ENCODE measurements around the gene PACS2.

The PACS2 gene

DNA sequence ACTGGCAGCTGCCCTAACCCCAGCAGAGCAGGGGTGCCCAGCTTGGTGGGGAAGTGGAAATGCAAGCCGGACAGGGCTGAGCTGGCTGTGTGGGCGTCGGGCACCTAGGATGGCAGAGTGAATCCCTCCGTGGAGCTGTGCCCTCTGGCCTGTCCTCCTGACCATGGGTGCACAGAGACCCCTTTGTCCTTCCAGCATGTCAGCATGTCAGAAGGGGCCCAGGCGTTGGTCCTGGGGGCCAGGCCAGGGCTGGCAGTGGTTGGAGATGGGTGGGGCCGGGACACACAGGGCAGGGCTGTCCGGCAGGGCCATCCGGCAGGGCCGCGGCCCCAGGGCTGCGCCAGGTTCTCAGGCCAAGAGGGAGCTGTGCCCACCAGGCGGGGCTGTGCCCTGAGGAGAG is 75.0 kb downstream of the PACS2 start:
- no peak for DNase-seq

DNA sequence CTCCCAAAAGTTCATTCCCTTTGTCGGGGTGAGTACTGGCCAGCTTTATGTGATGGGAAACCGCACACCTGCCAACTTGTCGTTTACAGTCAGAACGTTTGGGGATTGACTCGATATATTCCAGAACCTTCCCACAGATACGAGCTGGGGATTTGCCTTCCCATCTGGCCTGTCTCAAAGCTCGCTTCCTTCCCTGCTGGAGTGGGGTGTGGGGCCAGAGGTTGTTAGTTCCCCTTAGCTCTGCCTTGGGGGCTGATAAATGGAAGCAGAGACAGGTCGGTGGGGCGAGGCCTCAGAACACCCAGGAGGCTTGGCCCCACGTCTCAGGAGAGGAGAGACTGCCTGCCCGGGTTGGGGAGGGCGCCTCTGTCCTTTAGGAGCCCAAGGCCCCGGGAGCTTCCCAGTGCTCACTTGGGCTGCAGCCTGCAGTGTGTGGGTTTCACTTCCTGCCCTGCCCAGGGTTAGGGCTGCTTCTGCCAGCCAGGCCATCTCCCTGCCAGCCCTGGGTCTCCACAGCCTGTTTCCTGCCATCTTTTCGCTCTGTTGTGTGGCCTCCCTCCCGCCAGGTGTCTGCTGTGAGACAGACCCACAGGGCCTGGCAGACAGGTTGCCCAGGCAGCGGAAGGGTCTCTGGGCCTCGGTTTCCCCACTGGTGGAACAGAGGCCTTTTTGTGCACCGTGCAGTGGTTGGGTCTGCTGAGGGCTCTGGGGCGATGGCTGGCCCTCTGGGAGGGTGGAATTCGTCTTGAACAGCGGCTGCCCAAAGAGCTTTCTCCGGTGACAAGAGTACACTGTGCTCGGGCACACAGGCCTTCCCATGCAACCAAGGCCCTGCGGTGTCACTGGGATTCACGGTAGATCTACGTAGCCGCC is 75.7 kb downstream of the PACS2 start:
- no peak for DNase-seq

DNA sequence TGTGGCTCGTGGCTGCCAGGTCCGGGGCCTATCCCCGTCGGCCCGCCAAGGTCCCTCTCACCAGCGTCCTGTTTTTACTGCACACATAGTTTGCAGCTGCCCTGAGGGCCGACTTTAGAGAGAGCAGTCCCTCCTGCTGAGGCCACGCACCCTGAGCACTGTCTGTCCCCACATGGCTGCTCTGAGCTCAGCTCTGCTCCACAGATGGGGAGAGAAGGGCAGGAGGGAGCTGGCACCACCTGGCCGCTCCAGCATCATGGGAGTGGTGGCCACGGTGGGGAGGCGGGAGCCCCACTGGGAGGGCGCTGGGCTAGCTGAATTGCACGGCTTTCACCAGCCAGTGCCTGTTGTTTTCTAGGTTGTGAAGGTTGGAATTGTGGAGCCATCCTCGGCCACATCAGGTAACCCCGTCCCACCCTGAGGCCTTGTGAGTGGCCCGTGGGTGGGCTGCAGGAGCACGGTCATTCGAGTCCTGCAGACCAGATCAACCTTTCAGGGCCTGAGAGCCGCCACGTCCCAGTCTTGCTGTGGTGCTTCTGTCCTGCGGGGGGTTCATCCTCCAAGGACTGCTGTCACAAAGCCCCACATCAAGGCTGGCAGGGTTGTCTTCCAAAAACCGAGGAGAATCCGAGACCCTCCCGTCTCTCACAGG is 76.4 kb downstream of the PACS2 start:
- no peak for DNase-seq

DNA sequence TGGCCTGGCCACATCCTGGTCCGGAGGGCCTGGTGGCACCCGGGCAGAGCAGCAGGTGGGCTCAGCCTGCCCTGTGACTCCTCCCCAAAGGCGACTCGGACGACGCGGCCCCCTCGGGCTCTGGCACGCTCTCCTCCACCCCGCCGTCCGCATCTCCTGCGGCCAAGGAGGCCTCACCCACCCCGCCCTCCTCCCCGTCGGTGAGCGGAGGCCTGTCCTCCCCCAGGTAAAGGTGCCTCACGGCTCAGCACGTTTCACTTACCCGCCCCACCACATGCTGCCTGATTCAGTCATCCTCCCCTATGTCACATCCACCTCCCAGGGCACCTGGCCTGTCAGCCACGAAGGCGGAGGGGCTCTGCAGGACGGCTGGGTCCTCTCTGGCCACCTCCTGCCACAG is 77.0 kb downstream of the PACS2 start:
- no peak for DNase-seq

DNA sequence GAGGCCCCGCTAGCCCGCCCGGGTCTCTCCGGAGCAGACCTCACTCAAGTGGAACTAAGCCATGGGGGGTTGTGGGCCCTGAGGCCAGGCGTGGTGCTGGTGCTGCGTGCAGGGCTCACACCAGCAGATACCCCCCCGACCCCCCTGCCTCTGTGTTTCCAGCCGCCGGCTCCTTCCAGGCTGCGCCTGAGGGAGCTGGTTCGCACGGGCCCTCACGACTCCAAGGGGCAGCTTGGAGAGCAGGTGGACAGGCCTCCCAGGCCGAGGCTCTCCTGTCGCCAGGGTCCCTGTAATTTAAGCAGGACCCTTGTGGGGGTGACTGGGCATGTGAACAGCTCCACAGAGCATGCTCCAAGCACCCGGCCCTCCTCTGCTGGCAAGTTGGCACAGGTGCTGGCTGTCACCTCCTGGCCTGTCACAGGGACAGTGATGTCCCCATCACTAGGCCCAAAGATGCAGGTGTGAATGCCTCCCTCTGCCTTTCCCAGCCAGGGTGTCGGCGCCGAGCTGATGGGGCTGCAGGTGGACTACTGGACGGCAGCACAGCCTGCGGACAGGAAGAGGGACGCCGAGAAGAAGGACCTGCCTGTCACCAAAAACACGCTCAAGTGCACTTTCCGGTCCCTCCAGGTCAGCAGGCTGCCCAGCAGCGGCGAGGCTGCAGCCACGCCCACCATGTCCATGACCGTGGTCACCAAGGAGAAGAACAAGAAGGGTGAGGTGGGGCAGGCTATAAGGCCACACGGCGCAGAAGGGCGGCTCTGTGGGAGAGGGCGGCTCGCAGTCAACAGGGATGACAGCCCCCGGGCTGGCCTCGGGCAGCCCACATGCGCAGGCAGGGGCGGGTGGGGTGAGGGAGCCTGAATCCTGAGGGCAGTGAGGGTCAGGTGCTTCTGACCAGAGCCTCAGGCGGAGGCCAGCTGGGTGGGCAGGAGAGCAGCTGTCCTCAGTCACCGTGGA is 77.9 kb downstream of the PACS2 start:
- no peak for DNase-seq

DNA sequence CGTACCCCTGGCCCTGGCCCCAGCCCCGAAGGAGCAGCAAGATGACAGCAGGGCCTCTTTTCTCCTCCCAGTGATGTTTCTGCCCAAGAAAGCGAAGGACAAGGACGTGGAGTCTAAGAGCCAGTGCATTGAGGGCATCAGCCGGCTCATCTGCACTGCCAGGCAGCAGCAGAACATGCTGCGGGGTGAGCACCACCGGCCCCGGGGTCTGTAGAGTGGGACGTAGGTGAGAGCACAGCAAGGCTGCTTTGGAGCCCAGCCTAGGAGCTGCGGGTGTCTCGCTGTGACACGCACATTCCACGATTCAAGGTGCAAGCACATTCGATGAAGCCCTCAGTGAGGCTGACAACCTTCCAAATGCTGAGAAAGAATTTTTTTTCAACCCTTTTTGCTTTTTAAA is 78.6 kb downstream of the PACS2 start:
- DNase-seq, result no peak

DNA sequence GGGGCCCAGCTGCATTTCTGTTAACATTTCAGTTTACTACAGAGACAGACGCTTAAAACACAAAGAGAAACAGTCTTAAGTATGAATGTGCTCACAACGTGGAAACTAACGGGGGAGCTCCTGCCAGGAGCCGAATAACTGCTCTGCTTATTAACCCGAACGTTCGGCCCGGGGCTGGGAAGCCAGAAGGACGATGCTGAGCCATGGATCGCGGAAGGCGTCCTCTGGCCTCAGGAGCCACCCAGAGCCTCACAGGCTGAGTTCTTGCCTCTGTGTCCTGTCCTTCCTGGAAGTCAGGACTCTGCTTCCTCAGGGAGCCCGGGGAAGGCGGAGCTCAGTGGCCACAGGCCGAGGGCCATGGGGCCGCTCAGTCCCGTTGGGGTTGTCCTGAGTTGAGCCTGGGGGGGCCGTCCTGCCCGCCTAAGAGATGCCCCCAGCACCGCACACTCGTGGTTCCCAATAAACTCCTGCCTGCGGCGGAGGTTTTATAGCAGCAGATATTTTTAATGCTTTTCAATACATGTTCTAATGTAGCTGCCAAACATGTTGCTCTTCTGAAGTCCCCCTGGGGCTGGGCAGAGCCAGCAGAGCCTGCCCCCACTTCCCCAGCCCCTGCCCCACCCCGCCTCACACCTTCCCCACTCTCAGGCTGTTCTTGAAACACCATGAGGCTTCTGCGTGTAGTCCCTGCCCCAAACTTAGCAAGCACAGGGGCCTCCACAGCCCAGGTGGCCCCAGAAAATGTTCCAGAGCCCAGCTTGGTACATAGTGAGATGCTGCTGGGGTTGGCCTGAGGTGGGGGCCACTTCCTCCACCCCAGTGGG is 80.4 kb downstream of the PACS2 start:
- no peak for DNase-seq

DNA sequence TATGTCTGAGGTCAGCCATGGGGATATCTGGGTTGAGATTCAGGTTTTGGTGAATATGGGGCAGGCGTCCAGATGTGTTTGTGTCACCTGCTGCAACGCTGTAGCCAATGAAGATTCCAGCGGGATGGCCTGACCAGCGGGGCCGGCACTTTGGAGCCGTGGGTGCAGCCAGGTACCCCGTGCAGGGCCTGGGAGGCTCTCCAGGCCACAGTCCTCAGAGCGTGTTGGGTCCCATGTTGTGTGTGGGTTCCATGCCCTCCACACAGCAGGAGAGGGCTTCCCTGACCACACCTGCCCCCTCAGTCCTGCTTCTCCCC is 80.9 kb downstream of the PACS2 start:
- DNase-seq, result no peak

DNA sequence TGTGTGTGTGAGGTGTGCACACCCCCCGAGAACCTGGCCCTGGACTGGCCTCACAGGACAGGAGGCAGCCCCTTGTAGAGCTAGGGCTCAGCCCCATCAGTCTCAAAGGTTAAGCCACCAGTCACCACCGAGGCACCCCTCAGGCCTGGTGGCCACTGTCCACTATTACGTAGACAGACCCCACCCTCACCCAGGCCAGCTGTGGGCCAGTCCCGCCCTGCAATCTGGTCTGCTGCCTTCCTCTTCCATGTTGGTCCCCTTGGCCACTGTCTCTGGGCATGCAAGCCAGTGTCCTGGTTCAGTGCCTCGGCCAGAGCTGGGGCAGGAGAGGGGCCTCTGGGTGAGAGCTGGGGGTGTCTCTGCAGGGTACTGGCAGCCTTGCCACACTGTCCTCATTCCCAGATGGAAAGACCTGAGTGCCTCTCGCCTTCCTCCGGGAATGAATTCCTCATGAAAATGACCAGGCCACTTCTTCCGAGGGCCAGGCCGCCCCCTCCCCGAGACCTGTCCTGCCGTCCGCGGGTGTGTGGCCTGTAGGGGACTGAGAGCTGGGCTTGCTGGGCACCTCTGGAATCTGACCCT is 82.9 kb downstream of the PACS2 start:
- DNase-seq, result no peak

DNA sequence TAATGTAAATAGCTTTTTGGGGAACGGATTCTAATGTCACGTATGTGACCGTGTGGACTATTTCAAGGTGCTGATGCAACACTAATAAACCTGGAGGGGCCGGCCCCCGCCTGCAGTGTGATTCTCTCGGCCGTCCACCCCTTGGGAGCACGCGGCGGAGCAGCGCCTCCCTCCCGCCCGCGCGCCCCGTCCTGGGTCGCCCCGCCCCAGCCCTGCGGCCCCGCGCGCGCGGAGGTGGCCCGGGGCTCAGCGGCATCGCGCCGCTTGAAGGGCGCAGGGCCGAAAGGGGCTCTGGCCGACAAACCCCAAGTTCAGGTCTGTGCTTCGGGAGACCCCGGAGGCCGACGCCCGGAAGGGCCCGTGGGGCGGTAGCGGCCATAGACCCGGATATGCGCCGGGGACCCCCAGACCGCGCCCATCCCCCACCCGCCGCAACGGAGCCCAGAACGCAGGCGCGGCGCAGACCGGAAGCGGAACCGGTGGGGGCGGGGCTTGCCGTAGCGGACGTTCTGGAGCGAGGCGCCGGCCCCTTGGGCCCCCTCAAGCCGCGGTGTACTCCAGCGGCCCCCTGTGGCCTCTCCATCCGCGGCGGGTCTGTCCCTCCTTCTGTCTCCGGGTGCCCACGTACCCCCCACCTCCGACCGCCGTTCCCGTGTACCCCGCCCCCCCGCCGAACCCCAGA is 83.6 kb downstream of the PACS2 start, which contains the start of gene TEX22:
TSS of gene TEX22 (plus strand) at position 495 of the 682 bp plus-strand sequence. CDS start 803 bp downstream, outside the sequence.
- DNase-seq, result peak; percentile 80

DNA sequence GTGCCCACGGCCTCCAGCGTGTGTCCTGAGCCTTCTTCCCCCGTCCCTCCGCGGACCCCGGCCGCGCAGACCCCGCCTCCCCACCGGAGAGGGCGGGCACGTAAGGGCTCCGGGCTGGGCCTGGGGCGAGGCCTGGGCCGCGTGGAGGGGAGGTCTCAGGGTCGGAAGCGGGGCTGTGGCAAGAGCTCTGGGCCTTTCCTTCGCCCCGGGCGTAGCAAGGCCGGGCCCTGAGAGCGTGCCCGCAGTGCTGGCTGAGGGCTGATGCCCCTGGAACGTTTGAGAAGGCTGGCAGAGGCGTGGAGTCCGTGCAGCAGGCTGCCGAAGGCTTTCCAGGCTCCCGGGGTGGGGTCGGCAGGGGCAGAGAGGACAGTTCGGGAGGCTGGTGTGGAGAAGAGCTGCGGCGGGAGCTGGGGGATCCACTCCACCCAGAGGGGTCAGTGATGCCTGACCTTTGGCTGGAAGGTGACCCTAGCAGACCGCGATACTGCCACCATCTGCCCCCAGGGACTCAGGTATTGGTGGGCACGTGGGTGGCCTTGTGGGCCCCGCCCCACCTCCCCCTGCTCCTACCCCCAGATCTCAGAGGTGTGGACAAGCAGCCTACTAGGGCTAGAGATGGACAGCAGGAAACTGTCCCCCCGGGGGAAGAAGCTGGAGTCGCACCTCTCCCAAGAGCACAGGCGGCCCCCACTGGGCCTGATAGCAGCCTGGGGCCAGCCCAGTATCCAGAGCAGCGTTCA is 84.3 kb downstream of the PACS2 start:
- DNase-seq, result peak; percentile 52

DNA sequence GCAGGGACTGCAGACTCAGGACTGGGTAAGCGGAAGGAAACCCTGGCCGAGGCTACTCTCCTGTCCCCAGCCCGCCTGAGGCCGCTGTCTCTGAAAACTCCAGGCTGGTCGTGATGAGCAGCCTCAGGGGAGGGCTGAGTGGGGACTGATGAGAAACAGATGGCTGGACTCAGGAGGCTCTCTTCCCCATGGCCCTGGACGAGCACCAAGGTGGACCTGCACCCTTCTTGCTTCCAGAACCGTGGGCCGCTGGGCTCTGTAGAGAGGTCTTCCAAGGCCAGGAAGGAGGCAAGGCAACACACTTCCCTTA is 84.9 kb downstream of the PACS2 start:
- no peak for DNase-seq

DNA sequence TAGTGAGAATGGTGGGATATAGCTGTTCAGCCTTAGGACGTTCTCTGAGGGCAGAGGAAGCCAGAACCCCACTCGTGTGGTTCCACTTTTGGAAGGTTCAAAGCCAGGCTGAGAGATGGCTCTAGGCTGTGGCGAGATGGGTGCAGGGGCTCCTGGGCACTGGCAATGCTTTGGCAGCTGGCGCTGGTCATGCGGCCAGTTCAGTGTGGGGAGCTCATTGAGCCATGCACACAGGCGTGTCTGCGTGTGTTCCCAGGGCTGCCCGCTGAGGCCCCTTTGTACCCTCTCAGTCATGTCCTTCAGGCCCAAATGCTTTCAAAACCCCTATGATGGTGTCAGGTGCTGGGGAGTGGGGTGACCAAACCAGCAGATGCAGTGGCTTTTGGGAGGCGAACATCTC is 85.5 kb downstream of the PACS2 start:
- no peak for DNase-seq

DNA sequence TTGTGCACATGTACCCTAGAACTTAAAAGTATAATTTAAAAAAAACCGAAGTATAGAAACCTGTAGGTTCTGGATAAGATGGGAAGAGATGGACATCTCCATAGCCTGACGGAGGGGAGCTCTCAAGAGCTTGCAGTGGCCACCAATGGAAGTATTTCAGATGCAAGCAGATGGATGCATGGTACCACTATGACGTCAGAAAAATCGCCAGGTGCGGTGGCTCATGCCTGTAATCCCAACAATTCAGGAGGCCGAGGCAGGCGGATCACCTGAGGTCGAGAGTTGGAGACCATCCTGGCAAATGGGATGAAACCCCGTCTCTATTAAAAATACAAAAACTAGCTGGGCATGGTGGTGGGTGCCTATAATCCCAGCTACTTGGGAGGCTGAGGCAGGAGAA is 87.2 kb downstream of the PACS2 start:
- no peak for DNase-seq

DNA sequence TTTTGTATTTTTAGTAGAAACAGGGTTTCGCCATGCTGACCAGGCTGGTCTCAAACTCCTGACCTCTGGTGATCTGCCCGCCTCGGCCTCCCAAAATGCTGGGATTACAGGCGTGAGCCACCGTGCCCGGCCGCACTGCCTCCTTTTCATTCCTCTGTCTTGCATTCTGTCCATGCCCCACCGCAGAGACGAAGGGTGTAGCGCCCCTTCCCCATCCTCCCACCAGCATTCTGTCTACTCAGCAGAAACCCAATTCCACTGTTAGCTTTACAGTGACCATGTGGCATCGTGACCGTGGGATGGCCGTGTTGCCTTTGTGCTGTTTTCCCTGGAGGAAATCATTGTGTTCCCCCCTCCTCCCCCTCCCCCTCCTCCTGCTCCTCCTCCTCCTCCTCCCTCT is 94.0 kb downstream of the PACS2 start:
- DNase-seq, result no peak

DNA sequence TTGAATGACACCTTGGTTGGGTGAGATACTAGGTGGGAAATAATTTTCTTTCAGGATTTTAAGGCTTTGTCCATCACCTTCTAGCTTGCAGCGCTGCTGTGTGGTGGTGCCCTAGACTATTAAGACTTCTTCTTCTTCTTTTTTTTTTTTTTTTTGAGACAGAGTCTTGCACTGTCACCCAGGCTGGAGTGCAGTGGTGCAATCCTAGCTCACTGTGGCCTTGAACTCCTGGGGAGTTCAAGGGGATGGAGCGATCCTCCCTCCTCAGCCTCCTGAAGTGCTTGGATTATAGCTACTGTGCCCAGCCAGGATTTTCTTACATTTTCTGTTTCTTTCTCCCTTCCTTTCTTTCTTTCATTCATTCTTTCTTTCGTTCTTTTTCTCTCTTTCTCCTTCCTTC is 94.8 kb downstream of the PACS2 start:
- DNase-seq, result no peak

DNA sequence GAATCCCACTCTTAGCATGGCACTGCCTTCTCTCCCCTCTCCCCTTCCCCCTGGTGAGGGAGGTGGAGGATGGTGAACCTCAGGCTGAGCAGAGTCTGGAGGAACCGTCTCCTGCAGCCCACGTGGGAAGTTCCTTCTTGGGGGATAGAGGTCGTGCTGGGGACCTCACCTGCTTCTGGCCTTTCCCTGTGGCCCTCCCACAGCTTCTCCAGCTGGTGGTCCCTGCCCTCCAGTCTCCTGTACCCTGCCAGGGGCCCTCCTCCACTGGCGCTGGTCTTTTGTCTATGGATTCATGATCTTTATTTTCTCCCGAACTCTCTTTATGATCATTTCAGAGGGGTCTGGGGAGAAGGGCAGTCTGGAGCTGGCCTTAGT is 96.1 kb downstream of the PACS2 start:
- no peak for DNase-seq

DNA sequence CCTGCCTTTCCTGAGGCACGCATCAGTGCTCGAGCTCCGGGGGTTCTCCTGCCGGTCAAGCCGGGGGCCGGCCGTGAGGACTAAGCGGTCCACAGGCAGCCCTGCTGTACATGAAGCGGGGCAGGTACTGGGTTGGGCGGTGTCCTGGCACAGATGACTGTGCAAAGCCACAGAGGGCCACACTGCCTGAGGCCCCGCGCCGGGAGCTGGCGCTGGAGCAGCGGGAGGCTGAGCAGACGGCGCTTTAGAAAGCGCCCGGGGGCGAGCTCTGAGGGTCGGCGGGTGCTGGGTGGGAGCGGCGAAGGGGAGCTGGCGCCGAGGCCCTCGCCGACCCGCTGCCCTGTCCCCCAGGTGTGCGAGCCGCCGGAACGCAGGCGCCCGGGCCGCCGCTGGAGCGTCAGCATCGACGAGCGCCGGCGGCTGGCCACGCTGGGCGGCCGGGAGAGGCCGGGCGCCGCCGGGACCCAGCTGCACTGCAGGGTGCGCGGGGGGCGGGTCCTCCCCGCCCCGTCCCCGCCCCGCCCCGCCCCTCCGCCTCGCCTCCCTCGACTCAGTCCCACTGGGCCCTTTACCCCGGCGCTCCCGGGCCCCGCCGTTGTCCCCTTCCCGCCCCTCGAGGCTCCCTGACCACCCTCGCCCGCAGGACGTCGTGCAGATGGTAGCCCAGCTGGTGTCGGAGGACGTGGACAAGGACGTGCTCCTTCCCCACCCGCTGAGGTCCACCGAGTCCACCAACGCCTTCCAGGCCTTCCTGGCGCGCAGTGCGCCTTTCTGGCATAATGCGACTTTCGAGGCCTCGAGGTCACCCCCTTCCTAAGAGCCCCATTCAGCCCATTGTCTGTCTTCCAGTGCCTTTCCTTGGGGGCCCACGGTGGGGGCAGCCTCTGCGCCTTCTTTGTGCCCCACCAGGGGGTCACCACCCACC is 96.7 kb downstream of the PACS2 start:
- DNase-seq, result peak; percentile 47

DNA sequence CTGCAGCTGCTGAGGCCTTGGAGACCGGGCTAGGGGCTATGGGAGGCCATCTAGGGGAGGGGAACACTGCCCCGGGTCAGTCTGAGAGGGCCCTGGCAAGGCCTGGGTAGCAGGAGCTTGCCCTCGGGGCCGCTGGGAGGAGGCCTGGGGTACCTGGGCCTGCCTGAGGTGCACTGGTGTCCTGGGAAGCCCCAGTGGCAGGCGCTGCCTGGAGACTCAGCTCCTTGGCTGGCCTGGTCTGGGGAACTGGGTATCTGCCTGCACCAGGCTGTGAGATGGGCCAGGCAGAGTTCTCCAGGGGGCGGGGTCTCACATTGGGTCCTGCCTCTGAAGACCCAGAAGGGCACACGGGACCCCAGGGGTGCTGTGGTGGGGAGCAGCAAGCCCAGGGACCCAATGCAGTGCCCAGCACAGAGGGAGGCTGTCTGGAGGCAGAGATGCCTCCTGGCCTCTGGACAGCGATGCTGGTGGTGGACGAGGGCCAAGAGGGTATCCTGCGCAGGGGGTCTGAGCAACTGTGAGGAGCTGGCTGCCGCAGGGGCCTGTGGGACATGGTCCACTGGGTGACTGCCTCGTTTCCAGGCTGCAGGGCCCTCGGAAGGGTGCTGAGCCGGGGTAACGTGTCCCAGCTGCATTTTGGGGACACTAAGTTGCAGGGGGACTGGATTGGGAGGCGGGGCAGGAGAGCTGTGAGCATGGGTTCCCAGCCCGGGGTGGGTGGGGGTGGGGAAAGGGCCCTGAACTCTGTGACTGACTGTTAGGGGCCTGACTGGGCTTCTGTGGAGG is 97.6 kb downstream of the PACS2 start:
- DNase-seq, result no peak
